Measurements from ENCODE around the gene ZSCAN12. TPM values are rescaled to one million over a fixed set of nuclear protein-coding genes. Genes with fewer than 3 reads are reported as not detected.

The ZSCAN12 gene
- total RNA-seq, 1 experiment from 2014 or later: 7.8 TPM

DNA sequence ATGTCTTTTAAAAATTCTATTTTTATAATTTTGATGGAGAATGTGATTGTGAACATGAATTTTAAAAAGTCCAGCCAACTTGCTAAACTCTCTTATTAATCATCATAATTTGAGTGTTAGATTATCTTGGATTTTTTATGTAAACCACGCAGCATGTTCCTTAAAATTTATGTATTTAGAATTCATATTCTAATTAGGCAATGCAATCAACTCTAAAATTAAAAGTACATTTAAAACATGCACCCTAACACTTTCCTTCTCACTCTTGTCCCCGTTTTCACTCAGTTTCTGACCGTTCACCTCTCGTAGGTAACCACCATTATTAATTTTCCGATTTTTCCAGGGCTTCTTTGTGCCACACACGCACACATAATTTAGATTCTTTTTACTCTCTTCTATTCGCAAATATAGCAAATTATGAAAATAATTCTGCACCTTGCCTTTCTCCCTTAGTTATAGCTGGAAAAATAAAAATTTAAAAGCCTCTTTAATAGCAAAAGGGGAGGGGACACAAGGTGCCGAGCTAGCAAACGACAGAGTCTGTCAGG is 50.1 kb downstream of the ZSCAN12 start:
- H3K4me1 Mint-ChIP-seq: peaks cover 14% of the 10 kb centered on the region
- ChIA-PET CTCF (no interaction called here), POLR2A (interaction anchor here (1.0 to 1.2 kb wide), 3 partner anchors 13 to 82 kb away, joined by 3 to 8 read pairs (median 5); partner anchors contain the start of genes ZSCAN26 and ZSCAN31)
- peak overlapping the region; percentile 94 for H3K27ac Mint-ChIP-seq
- H3K9me3 Mint-ChIP-seq: peaks cover 4% of the 10 kb centered on the region; the same call in 1 of the 2 replicates
- no peak for DNase-seq (ENCODE audit: low spot score)
- no peak for ATAC-seq
- H3K27me3 Mint-ChIP-seq (ENCODE audit: low read depth): peaks cover 25% of the 10 kb centered on the region
- peak overlapping the region; percentile 98 for H3K4me3 Mint-ChIP-seq
- peaks cover 8% of the 10 kb centered on the region for H3K36me3 Mint-ChIP-seq
- TF ChIP-seq ZNF423 (CRISPR knock-in tag; IDR thresholded peaks at IDR 0.05): no peak

DNA sequence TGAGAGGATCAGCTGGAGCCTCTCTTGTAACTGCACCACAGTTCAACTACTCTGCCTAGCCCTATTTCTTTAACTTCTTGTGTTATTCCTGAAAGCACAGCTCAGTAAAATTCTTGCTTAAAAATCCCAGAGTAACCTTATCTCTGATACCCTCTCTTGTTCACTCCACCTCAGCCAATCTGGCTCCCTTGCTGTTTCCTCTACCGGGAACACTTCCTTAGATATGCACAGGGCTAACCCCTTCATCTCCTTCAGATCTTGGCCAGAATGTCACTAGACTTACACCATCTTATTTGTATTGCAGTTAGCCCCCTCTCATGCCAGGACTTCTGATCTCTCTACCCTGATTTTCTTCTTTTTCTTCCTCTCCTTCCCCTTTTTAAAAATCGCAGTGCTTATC is 52.4 kb downstream of the ZSCAN12 start:
- Mint-ChIP-seq H3K27ac (no peak overlapping the region), H3K36me3 (no peaks in the 10 kb centered on the region), H3K4me3 (no peak overlapping the region), H3K4me1 (peaks cover 14% of the 10 kb centered on the region), H3K27me3 (ENCODE audit: low read depth) (peaks cover 43% of the 10 kb centered on the region), H3K9me3 (no peaks in the 10 kb centered on the region)
- DNase-seq (ENCODE audit: low spot score) (no peak), ATAC-seq (peak; percentile 13; the same call in 1 of the 2 replicates)
- ChIA-PET POLR2A (interaction anchor here (3.0 kb wide), 1 partner anchor 11 kb away, joined by 12 read pairs; the partner anchor contains the start of gene ZSCAN31), CTCF (interaction anchor here (2.2 kb wide), 1 partner anchor 9 kb away, joined by 12 read pairs; no protein-coding TSS in a partner anchor)
- TF ChIP-seq SOX15 (CRISPR knock-in tag; IDR thresholded peaks at IDR 0.05) (no peak), IRF2 (CRISPR knock-in tag; IDR thresholded peaks at IDR 0.05; ENCODE audit: borderline replicate concordance, low read depth) (no peak), ZNF671 (CRISPR knock-in tag; IDR thresholded peaks at IDR 0.05) (no peak), MYBL2 (CRISPR knock-in tag; IDR thresholded peaks at IDR 0.05) (no peak), FOXP1 (CRISPR knock-in tag; IDR thresholded peaks at IDR 0.05; ENCODE audit: borderline replicate concordance) (no peak), TP53 (CRISPR knock-in tag; IDR thresholded peaks at IDR 0.05) (no peak), ATF1 (CRISPR knock-in tag; IDR thresholded peaks at IDR 0.05) (no peak), EMX1 (CRISPR knock-in tag; IDR thresholded peaks at IDR 0.05) (no peak), RELA (CRISPR knock-in tag; IDR thresholded peaks at IDR 0.05; ENCODE audit: borderline replicate concordance) (no peak), JAZF1 (CRISPR knock-in tag; IDR thresholded peaks at IDR 0.05) (no peak)
- TF ChIP-seq, protein P1, sequence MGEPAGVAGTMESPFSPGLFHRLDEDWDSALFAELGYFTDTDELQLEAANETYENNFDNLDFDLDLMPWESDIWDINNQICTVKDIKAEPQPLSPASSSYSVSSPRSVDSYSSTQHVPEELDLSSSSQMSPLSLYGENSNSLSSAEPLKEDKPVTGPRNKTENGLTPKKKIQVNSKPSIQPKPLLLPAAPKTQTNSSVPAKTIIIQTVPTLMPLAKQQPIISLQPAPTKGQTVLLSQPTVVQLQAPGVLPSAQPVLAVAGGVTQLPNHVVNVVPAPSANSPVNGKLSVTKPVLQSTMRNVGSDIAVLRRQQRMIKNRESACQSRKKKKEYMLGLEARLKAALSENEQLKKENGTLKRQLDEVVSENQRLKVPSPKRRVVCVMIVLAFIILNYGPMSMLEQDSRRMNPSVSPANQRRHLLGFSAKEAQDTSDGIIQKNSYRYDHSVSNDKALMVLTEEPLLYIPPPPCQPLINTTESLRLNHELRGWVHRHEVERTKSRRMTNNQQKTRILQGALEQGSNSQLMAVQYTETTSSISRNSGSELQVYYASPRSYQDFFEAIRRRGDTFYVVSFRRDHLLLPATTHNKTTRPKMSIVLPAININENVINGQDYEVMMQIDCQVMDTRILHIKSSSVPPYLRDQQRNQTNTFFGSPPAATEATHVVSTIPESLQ (CRISPR knock-in tag; IDR thresholded peaks at IDR 0.05): no peak
- TF ChIP-seq, protein P2, sequence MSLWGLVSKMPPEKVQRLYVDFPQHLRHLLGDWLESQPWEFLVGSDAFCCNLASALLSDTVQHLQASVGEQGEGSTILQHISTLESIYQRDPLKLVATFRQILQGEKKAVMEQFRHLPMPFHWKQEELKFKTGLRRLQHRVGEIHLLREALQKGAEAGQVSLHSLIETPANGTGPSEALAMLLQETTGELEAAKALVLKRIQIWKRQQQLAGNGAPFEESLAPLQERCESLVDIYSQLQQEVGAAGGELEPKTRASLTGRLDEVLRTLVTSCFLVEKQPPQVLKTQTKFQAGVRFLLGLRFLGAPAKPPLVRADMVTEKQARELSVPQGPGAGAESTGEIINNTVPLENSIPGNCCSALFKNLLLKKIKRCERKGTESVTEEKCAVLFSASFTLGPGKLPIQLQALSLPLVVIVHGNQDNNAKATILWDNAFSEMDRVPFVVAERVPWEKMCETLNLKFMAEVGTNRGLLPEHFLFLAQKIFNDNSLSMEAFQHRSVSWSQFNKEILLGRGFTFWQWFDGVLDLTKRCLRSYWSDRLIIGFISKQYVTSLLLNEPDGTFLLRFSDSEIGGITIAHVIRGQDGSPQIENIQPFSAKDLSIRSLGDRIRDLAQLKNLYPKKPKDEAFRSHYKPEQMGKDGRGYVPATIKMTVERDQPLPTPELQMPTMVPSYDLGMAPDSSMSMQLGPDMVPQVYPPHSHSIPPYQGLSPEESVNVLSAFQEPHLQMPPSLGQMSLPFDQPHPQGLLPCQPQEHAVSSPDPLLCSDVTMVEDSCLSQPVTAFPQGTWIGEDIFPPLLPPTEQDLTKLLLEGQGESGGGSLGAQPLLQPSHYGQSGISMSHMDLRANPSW (CRISPR knock-in tag; conservative IDR thresholded peaks at IDR 0.05; ENCODE audit: low read depth): no peak
- TF ChIP-seq, protein P3, sequence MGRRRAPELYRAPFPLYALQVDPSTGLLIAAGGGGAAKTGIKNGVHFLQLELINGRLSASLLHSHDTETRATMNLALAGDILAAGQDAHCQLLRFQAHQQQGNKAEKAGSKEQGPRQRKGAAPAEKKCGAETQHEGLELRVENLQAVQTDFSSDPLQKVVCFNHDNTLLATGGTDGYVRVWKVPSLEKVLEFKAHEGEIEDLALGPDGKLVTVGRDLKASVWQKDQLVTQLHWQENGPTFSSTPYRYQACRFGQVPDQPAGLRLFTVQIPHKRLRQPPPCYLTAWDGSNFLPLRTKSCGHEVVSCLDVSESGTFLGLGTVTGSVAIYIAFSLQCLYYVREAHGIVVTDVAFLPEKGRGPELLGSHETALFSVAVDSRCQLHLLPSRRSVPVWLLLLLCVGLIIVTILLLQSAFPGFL (CRISPR knock-in tag; IDR thresholded peaks at IDR 0.05; ENCODE audit: borderline replicate concordance): no peak
- TF ChIP-seq, protein P4, sequence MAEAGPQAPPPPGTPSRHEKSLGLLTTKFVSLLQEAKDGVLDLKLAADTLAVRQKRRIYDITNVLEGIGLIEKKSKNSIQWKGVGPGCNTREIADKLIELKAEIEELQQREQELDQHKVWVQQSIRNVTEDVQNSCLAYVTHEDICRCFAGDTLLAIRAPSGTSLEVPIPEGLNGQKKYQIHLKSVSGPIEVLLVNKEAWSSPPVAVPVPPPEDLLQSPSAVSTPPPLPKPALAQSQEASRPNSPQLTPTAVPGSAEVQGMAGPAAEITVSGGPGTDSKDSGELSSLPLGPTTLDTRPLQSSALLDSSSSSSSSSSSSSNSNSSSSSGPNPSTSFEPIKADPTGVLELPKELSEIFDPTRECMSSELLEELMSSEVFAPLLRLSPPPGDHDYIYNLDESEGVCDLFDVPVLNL (CRISPR knock-in tag; IDR thresholded peaks at IDR 0.05; ENCODE audit: borderline replicate concordance, low read depth): no peak
- TF ChIP-seq, protein P5, sequence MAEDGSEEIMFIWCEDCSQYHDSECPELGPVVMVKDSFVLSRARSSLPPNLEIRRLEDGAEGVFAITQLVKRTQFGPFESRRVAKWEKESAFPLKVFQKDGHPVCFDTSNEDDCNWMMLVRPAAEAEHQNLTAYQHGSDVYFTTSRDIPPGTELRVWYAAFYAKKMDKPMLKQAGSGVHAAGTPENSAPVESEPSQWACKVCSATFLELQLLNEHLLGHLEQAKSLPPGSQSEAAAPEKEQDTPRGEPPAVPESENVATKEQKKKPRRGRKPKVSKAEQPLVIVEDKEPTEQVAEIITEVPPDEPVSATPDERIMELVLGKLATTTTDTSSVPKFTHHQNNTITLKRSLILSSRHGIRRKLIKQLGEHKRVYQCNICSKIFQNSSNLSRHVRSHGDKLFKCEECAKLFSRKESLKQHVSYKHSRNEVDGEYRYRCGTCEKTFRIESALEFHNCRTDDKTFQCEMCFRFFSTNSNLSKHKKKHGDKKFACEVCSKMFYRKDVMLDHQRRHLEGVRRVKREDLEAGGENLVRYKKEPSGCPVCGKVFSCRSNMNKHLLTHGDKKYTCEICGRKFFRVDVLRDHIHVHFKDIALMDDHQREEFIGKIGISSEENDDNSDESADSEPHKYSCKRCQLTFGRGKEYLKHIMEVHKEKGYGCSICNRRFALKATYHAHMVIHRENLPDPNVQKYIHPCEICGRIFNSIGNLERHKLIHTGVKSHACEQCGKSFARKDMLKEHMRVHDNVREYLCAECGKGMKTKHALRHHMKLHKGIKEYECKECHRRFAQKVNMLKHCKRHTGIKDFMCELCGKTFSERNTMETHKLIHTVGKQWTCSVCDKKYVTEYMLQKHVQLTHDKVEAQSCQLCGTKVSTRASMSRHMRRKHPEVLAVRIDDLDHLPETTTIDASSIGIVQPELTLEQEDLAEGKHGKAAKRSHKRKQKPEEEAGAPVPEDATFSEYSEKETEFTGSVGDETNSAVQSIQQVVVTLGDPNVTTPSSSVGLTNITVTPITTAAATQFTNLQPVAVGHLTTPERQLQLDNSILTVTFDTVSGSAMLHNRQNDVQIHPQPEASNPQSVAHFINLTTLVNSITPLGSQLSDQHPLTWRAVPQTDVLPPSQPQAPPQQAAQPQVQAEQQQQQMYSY (CRISPR knock-in tag; IDR thresholded peaks at IDR 0.05): no peak
- TF ChIP-seq, protein P6, sequence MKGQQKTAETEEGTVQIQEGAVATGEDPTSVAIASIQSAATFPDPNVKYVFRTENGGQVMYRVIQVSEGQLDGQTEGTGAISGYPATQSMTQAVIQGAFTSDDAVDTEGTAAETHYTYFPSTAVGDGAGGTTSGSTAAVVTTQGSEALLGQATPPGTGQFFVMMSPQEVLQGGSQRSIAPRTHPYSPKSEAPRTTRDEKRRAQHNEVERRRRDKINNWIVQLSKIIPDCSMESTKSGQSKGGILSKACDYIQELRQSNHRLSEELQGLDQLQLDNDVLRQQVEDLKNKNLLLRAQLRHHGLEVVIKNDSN (CRISPR knock-in tag; IDR thresholded peaks at IDR 0.05): no peak
